Liver (tissue), 3 donors: ENCODE data around the gene PLVAP.

Experiments used
- ATF3 ChIP-seq: IDR thresholded peaks from 2 replicates; pipeline ENCODE4 v1.6.1; 2016; ENCODE audit warnings: antibody characterized with exemption
- CTCF ChIP-seq: fragments of 150-350 bp; IDR thresholded peaks from 2 replicates; pipeline ENCODE4 v1.5.1; 2017; ENCODE audit warnings: improper control_type of control experiment, low read depth, low read length; ENCODE audit not compliant: missing input control
- EGR1 ChIP-seq, 2 donors: IDR thresholded peaks; 2 replicates each; pipeline ENCODE4 v1.6.1; 2016 to 2018; ENCODE audit warnings: antibody characterized with exemption in 2 of 2, low read depth in 2 of 2
- FOXA1 ChIP-seq: IDR thresholded peaks from 2 replicates; pipeline ENCODE4 v1.6.1; 2016; ENCODE audit warnings: antibody characterized with exemption
- GABPA ChIP-seq, 2 donors: IDR thresholded peaks in 1 of 2; conservative IDR thresholded peaks in 1 of 2; 2 replicates each; pipeline ENCODE4 v1.6.1; 2016; ENCODE audit warnings: antibody characterized with exemption in 2 of 2, mild to moderate bottlenecking in 1 of 2, moderate library complexity in 1 of 2
- JUND ChIP-seq, 2 donors: IDR thresholded peaks; 2 replicates each; pipeline ENCODE4 v1.6.1; 2016; ENCODE audit warnings: antibody characterized with exemption in 2 of 2
- MAX ChIP-seq: IDR thresholded peaks from 2 replicates; pipeline ENCODE4 v1.6.1; 2016; ENCODE audit warnings: antibody characterized with exemption
- NR2F2 ChIP-seq: IDR thresholded peaks from 2 replicates; pipeline ENCODE4 v1.6.1; 2016; ENCODE audit warnings: antibody characterized with exemption
- RAD21 ChIP-seq, 2 donors: IDR thresholded peaks; 2 replicates each; pipeline ENCODE4 v1.6.1; 2016; ENCODE audit warnings: antibody characterized with exemption in 2 of 2, mild to moderate bottlenecking in 2 of 2
- REST ChIP-seq: IDR thresholded peaks from 2 replicates; pipeline ENCODE4 v1.6.1; 2016; ENCODE audit warnings: antibody characterized with exemption, mild to moderate bottlenecking
- SP1 ChIP-seq: IDR thresholded peaks from 2 replicates; pipeline ENCODE4 v1.6.1; 2018; ENCODE audit warnings: antibody characterized with exemption, mild to moderate bottlenecking
- TAF1 ChIP-seq: conservative IDR thresholded peaks from 2 replicates; pipeline ENCODE4 v1.6.1; 2016; ENCODE audit warnings: antibody characterized with exemption, mild to moderate bottlenecking
- YY1 ChIP-seq: IDR thresholded peaks from 2 replicates; pipeline ENCODE4 v1.6.1; 2016; ENCODE audit warnings: antibody characterized with exemption, mild to moderate bottlenecking
- ZBTB33 ChIP-seq: IDR thresholded peaks from 2 replicates; pipeline ENCODE4 v1.6.1; 2016; ENCODE audit warnings: antibody characterized with exemption
- donor health status: healthy.
- donor health status: healthy.

GRCh38 chr19:17389957-17390664 is 13.0 kb upstream of the PLVAP start:
- no peak for TF ChIP-seq CTCF
- TF ChIP-seq ATF3: no peak
- TF ChIP-seq TAF1: no peak
- TF ChIP-seq JUND (IDR thresholded peaks at IDR 0.05): no peak
- TF ChIP-seq RAD21 (IDR thresholded peaks at IDR 0.05): no peak
- no peak for TF ChIP-seq FOXA1
- no peak for TF ChIP-seq GABPA (IDR thresholded peaks at IDR 0.05 in 1 of 2, conservative IDR thresholded peaks at IDR 0.05 in 1 of 2)
- no peak for TF ChIP-seq SP1
- no peak for TF ChIP-seq REST
- TF ChIP-seq MAX: no peak
- TF ChIP-seq YY1: no peak
- TF ChIP-seq EGR1 (IDR thresholded peaks at IDR 0.05; ENCODE audit: low read depth in 2 of 2): no peak
- no peak for TF ChIP-seq ZBTB33
- no peak for TF ChIP-seq NR2F2
